GM18520 (cell line): ENCODE measurements around the gene HDLBP.
"Not testable (repeated sequence)": the region's sequence is repeated elsewhere in the genome, so short reads cannot be mapped to it uniquely, and the experiment has no call there.

Experiments
- ATAC-seq: cut with Tn5 transposase; IDR thresholded peaks from one replicate; pipeline ENCODE4 v1.9.1; 2021; ENCODE audit not compliant: unreplicated experiment

The HDLBP gene

DNA sequence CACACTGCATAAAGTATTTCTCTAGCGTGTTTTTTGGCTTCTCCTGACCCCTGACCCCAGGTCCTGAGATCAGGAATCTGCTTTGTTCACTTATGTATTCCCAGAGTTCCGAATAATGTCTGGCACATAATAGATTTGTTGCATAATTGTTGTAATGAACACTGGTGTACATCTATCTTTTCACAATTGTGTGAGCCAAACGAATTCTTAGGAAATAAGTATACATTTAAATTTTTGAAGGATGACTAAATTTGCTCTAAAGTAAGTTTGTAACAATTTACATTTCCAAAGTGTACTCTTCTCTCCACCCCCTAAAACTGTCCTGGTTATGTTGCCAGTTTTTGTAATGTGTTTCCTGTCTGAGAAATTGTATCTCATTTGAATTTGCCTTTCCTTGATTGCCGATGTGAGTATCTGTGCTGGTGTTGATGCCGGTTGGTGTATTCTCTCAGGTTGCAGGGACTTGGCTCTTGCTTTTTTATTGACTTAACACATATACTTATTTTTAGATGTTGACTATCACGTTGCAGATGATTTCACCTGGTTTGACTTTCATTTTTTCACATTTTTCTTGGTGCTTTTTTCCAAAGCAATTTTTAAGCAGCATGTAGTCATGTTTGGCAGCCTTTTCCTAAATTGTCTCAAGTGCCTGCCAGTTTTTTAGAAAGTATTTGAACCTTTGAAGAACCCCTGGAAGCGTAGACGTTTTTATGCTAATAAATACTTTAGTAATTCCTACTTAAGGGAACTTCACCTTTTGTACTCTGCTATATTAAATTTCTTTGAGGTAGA lies 24.6 kb upstream of the HDLBP start:
- no peak for ATAC-seq

DNA sequence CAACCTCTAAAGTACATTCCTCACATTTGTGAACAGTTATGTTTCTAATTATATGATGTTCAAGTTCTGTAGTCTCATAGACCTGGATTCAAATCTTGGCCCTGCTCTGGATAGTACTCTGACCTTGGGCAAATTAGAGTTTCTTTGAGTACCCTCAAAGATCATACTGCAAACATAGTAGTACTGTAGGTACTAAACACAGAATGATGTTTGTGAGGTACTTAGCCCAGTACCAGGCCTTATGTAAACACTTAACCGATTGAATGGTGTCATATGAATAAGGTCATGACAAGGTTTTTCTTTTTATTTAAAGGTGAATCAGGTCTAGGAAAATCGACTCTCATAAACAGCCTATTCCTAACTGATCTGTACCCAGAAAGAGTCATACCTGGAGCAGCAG lies 19.3 kb upstream of the HDLBP start:
- ATAC-seq = no peak

DNA sequence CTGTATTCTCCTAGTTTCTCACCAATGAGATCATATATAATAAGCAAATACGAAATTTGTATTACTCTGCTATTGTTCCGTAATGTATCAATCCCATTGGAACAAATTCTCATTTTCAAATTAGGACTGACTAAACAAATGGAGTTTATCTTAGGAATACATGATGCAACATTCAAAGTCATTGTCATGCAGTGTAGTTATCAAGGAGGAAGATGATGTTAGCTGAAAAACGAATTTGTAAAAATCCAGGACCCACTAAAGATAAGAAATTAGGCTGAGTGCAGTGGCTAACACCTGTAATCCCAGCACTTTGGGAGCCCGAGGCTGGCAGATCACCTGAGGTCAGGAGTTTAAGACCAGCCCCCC lies 15.1 kb upstream of the HDLBP start:
- ATAC-seq = no peak

DNA sequence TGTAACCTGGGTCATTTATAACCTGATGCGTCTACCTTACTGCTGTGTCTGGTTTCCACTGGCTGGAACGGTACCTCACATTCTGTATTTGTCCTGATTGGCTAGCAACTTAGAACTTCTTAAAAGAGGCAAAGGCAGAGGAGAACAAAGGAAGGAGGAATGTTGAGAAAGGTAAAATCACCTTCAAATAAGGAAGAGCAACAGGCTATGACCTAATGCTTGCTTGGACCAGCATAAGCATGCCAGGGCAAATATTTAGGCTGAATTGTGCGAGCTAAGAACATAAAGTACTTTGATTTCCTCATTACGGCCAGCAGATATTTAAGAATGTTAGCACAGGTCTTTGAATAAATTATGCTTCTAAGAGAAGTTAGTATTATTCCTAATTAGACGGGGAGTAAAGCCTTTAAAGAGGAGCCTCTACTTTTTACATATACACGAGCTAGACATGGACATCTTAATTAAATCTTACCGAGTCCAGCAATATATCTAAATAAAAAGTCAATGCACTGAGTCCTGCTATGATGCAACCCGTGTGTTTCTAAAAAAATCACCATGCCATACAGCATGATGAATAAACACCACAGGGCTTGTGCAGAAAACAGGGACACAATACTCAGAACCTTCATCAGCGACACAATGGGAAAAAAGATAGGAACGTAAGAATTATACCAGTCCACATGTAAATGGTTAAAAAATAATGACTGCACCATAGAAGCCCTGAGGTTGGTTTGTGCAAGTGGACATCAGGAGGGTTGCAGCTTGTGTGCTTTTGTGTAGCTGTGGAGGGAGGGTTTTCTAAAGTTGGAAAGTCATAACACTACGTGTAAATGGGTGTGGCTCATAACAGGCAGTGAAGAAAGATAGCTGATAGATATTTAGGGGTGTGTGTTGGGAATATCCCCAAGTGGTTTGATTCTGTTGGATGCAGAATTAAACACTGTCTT lies 14.5 kb upstream of the HDLBP start:
- no peak for ATAC-seq

DNA sequence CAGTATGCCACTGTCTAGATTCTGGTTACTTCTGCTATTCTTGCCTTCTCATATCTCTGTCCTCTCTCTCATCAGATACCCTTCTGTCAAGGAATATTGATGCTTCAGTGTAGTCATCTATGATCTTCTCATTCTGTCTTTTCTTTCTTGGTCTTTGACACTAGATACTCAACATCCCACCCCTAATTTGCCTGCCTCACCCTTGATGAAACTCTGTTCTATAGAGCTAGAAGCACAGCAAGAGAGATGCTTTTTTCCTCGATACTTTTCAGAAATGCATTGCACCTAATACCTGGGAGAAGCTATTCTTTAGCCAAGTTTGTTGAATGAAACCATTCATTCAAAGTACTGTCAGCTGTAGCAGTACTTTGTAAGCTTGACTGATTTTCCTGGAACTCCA lies 9.8 kb upstream of the HDLBP start:
- ATAC-seq = no peak

DNA sequence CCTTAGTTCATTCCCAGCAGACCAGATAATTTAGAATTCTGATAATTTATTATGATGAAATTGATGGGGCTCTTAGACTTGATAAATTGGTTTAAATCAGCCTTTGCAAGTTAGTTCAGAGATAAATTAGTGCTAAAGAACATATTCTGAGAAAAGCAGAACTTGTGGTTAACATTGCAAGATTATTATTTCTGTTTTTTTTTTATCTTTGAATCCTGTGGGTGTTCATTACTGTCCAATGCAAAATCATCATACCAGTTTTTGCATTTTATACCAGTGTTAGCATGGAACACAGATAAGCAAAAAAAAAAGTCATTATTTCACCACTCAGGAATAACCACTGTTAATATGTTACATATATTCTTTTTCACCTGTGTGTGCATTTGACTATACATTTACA lies 9.3 kb upstream of the HDLBP start:
- no peak for ATAC-seq

DNA sequence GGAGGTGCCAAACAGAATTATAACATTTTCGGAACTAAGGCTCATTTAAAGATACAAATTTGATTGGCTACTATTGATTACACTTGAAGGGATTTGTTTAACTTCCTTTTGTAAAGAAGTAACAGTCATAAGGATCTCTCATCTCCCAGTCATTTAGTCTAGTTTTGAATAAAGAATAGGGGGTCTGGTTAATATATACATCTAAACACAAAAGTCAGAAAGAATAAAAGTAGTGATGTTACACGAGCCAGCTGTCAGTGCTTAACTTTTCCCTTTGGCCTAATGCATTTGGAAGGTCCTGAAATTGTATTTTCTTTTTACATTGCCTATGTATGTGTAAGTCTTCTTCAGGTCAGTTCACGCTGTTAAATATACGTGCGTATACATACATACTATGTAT lies 8.3 kb upstream of the HDLBP start:
- no peak for ATAC-seq

DNA sequence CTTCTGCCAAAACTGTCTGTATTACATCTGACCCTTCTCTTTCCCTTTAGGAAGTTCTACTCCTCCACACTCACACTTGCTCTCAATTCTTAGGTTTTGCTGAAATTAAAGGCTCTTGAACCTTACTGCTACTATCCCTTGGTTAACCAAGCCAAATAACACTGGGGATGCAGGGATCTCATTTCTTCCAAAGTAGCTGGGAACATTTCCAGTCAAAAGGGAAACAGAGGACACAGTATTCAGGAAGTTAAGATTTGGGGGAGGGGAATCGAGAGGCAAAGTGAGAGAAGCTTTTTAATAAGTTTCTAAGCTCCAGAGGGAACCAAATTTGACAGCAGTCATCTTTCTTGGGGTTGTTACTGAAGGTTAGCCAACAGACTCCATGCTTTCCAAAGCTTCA lies 6.4 kb upstream of the HDLBP start:
- ATAC-seq = no peak

DNA sequence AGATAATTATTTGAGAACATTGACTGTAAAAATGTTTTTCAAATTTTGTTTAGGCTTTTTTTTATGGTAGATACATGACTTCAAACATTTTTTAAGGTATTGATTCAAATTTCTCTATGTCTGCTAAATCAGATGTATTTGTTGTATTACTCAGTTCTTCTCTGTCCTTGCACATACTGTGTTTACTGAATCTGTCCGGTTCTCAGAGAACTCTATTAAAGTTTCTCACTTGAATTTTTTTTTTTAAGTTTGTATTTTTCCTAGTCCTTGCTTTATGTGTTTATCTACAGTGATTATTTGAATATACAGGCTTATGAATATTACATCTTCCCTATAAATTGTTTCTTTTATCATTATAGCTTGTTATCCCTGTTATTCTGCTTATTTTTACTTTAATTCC lies 5.6 kb upstream of the HDLBP start:
- ATAC-seq = no peak

DNA sequence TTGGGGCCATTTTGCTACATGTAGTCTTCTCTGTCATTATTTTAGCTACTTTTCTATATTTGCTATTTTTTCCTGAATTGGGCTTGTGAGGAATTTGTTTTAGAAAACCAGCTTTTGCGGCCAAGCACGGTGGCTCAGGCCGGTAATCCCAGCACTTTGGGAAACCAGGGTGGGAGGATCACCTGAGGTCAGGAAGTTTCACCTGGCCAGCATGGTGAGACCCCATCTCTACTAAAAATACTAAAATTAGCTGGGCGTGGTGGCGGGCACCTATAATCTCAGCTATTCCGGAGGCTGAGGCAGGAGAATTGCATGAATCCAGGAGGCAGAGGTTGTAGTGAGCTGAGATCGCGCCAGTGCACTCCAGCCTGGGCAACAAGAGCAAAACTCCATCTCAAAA lies 4.9 kb upstream of the HDLBP start:
- ATAC-seq = no peak

DNA sequence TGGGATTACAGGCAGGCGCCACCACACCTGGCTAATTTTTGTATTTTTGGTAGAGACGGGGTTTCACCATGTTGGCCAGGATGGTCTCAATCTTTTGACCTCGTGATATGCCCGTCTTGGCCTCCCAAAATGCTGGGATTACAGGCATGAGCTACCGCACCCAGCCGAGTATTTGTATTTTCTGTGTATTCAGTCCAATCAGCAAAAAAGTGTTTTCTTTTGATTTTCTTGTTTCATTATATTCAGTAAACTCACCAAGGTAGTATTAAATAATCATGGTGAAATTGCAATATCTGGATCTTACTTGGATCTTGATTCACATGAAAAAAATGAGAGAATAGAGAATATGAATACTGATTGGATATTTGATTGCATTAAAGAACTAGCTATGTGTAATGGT lies 3.4 kb upstream of the HDLBP start:
- not testable (repeated sequence) for ATAC-seq

DNA sequence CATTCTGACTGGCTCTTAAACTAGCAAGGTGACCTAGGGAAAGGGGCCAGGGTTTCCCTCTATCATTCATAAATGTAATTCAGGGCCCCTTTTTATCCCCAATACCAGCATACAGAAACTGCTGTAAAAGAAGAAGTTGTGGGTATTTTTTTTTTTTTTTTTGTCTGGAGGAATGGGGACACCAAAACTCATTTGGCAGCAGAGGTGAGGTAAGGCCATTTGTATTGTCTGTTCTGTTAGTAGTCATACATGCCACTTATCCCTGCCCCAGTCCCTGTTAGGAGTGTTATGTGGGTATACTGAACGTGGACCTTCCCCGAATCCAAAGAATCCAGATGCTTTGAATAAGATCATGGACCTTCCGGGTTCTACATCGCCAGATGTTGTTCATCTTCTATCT lies 1.9 kb upstream of the HDLBP start:
- ATAC-seq = no peak

DNA sequence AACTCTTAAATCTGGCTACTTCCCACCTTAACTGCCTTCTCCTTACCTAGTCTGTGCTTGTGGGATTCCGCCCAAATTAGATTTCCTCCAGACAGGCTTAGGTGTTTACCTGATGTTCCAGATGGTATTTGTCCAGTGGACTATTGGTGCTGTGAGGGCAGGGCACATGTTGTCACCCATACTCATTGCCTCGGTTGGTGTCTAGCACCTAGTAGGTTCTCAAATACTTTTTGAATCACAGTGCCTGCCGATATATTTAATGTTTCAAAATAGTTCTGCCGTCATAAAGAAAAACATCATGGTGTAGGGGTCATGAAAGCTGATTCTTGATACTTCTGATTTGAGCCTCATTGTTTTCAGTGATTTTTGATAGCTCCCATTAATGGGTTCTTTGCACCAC lies 1.4 kb upstream of the HDLBP start:
- ATAC-seq = no peak

DNA sequence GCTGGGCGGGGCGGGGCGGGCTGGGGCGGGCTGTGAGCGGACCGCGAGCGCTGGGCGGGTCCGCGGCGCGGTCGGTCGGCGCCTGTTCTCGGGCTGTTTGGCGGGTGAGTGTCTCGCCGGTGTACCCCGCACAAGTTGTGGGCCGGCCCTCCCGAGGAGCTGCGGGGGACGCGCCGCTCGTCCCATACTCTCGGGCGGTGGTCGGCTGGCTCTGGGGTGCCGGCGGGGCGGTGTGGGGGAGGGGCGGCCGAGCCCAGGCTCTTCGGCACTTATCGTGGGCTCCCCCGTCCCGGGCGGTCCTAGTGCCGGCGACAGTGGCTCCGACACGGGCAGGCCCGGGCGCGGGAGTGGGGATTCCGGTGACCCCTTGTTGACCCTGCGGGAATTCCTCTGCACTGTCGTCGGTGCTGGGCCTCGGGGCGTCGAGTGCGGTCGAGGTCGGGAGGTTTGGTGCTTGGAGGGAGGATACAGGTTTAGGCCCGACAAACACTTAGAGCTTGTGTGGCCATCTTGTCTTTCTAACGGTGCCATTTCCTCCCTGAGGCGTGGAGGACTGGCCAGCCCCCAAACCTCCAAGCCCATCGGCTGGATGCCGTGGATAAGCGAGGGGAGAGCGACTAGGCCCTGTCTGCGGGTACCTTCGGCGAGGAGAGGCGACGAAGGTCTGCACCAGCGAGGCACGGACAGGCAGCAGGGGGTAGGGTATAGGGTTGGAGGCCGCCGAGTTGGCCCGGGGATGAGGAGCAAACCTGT lies 583 bp upstream of the HDLBP start, which contains the start of gene SEPTIN2:
Gene SEPTIN2 (plus strand): TSS at position 47 of the 753 bp plus-strand sequence. CDS start 8,308 bp downstream, outside the sequence.
- peak; percentile 26 for ATAC-seq

DNA sequence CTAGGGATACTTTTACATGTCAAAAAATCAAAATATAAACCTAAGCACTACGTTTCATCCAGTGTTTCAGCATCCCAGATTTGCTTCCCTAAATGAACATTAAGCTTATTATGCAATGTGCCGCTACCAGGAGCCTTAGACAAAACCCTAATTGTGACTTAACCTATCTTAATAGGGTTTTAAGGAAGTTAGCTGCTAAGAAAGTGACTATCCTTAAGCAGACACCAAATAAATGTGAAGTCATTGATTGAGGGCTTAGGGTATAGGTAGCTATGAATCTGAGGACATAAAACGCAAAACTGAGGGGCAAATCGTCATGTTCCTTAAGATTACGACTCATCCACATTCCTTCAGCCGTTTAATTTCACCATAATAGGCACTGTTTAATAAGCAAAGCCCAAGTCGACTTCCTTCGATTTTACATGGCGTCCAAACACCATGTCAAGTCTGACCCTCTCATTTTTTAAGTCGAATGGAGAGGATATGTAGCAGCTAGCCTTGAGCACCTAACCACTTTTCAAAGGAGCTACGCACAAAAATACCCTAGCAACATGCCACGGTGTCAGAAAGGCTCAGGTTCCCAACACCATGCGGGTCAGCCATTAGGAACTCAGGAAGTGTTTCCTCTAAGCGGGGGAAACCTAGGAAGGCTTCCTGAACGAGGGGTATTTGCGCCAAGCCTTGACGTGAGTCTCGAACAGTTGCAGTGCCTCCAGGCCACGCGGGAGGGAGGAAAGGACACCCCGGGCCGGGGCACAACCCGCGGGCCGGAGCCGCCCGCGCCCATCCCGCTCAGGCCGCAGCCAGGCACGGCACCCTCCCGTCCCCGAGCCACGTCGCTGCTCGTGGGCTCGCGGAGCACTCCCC lies 1.0 kb downstream of the HDLBP start:
- no peak for ATAC-seq

DNA sequence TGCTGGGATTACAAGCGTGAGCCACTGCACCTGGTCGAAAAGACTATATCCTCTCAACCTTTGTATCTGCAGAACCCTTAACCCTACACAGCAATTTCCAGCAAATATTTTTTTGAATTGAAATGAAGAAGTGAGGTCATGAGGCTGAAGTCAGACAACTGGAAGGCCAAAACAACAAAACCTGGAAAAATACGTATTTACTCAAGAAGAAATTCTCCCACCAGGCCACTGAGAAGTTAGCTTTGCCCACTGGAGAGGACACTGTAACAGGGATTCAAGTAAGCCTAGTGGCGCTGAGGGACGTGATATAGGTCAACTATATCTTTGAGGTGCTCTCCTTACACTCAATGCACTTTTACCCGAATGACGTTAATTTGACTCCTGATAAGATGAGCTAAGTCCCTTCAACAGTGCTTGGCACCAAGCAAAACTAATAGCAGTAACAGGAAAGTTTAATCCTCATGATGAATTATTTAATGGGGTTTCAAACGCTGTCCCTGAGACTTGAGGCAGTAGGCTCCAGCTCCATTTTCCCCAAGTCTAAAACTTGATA lies 1.9 kb downstream of the HDLBP start:
- ATAC-seq = no peak

DNA sequence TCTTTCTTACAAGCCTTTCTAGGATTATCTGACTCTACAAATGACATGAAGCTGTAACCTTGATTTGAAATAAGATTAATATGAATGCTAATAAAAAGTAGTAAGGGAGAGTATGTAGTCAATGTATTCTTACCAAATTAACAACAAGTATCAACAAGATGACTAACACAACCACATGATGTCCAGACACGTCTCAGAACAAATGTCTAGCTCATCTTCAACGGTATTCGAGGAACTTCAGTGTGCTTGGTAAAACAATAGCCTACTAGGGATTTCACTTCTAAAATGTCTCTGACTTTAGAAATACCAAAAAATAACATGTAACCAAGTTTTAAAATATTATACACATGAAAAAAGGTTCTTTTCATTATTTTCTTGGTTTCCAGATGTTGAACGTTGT lies 3.4 kb downstream of the HDLBP start:
- no peak for ATAC-seq

DNA sequence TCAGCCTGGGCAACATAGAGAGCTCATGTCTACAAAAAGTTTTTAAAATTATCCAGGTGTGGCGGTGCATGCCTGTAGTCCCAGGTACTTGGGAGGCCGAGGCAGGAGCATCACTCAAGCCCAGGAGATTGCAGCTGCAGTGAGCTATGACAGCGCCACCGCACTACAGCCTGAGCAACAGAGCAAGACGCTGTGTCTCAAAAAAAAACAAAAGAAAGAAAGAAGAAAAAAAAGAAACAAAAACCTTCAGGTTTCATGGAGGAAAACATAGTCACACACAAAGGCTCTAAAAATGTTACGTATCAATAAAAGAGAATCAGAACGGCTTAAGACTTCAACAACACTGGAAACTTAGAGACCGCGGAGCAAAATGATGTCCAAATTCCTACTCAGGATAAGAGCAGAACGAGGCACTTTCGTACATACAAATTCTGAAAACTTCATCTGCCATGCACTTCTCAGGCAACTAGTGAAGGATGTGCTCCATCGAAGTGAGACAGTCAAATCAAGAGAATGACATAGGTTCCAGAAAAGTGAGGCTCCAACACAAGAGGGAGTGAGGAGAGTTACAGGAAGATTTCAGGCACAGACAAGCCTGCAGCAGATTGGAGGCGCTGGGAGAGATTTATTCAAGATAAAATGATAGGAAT lies 4.4 kb downstream of the HDLBP start:
- ATAC-seq = no peak

DNA sequence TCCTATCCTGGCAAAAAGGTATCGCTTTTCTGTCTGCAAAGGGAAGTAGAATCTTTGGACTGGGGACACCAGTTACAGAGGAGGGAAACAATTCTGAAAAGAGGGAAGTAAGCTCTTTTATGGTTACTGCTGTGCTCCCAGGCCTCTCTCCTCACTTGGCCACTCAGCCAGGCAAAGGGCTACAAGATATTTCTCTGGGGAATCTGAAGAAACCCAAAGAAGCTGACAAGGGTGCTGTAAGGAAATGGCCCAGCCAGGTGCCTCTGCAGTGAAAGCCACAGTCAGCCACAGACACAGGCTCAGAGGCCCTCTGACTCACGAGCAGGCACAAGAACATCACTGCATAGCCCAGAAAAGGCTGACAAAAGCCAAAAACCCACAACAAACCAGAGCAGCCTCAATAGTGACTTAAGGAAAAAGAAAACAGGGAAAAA lies 5.8 kb downstream of the HDLBP start:
- ATAC-seq = no peak
